MM.1S (cell line): ENCODE results near the gene LGALS9B.
"Not testable (repeated sequence)": the region's sequence is repeated elsewhere in the genome, so short reads cannot be mapped to it uniquely, and the experiment has no call there.

Source experiments
- CTCF ChIP-seq: fragments of 300-600 bp; sonication (generic); IDR thresholded peaks from 2 replicates; pipeline ENCODE4 v1.5.1; 2016; ENCODE audit warnings: antibody characterized with exemption, low read length, mixed read lengths
- EZH2 ChIP-seq: fragments of 300-600 bp; sonication (generic); optimal IDR thresholded peaks from 2 replicates; pipeline ENCODE3; 2017; ENCODE audit warnings: low read depth, mild to moderate bottlenecking, antibody characterized with exemption, low read length, mixed read lengths
- EZH2phosphoT487 ChIP-seq: fragments of 300-600 bp; sonication (generic); IDR thresholded peaks from 2 replicates; pipeline ENCODE4 v1.6.1; 2018; ENCODE audit warnings: antibody characterized with exemption, low read length

- not testable (repeated sequence) for TF ChIP-seq CTCF, EZH2phosphoT487, EZH2
Observed at GRCh38 chr17:20494147-20494546, 26.8 kb upstream of the LGALS9B start.
